Smooth muscle cell (in vitro differentiated cells): ENCODE data around the gene ITGB8. TPM values are rescaled to one million over a fixed set of nuclear protein-coding genes. Genes with fewer than 3 reads are reported as not detected.
A peak's percentile ranks its signal among the peaks of the same experiment; 100 is the strongest.

Source experiments
- DNase-seq: peaks from one replicate; lab custom pipeline; 2025; ENCODE audit not compliant: unreplicated experiment; lab: John Stamatoyannopoulos, UW
- H2AFZ ChIP-seq: fragments of 200-600 bp; sonication (generic); 2 replicates; pipeline ENCODE4 v1.6.0; 2016; ENCODE audit warnings: antibody characterized with exemption, low read depth, mild to moderate bottlenecking
- H3F3A ChIP-seq: fragments of 200-600 bp; sonication (generic); 2 replicates; pipeline ENCODE4 v1.6.0; 2017; ENCODE audit warnings: antibody characterized with exemption, low read depth
- H3K27ac ChIP-seq: fragments of 200-600 bp; sonication (generic); 2 replicates; pipeline ENCODE4 v1.5.1; 2016; ENCODE audit warnings: low read depth, mild to moderate bottlenecking
- H3K27me3 ChIP-seq: fragments of 200-600 bp; sonication (generic); 2 replicates; pipeline ENCODE4 v1.6.1; 2016; ENCODE audit warnings: low read depth, mild to moderate bottlenecking
- H3K36me3 ChIP-seq: fragments of 200-600 bp; sonication (generic); 2 replicates; pipeline ENCODE4 v1.5.1; 2016; ENCODE audit warnings: low read depth
- H3K4me1 ChIP-seq: fragments of 200-600 bp; sonication (generic); 2 replicates; pipeline ENCODE4 v1.5.1; 2016; ENCODE audit warnings: low read depth
- H3K4me2 ChIP-seq: fragments of 200-600 bp; sonication (generic); 2 replicates; pipeline ENCODE4 v1.6.0; 2016; ENCODE audit warnings: mild to moderate bottlenecking
- H3K4me3 ChIP-seq: fragments of 200-600 bp; sonication (generic); 2 replicates; pipeline ENCODE4 v1.5.1; 2016; ENCODE audit warnings: mild to moderate bottlenecking
- H3K79me2 ChIP-seq: fragments of 200-600 bp; sonication (generic); 2 replicates; pipeline ENCODE4 v1.6.0; 2016; ENCODE audit warnings: low read depth, mild to moderate bottlenecking
- H3K9ac ChIP-seq: fragments of 200-600 bp; sonication (generic); 2 replicates; pipeline ENCODE4 v1.6.0; 2016; ENCODE audit warnings: low read depth
- H3K9me3 ChIP-seq: fragments of 200-600 bp; sonication (generic); replicated peaks from 2 replicates; pipeline ENCODE4 v1.5.1; 2016; ENCODE audit warnings: low read depth
- H4K20me1 ChIP-seq: fragments of 200-600 bp; sonication (generic); 2 replicates; pipeline ENCODE4 v1.6.0; 2016; ENCODE audit warnings: low read depth
- WGBS: methylation state at CpG from one replicate; pipeline ENCODE4 v1.1.7; 2016; ENCODE audit warnings: low lambda C conversion rate; 5-methylcytosine and 5-hydroxymethylcytosine counted together
- polyA plus RNA-seq: library from polyadenylated mRNA; unstranded; fragments of >200 nt; fragmentation: Nextera tagmentation; extraction: Ambion mirVana; gene quantifications from 2 replicates; pipeline ENCODE4 v1.2.1, GENCODE V29; 2016
- total RNA-seq: library from RNA; depleted of rRNA; stranded (reverse); fragments of >200 nt; gene quantifications from 2 replicates; pipeline ENCODE4 v1.2.3, GENCODE V29; 2014
- TF ChIP-seq, protein P1 (sequence below): fragments of 200-600 bp; sonication (generic); IDR thresholded peaks from 2 replicates; pipeline ENCODE4 v1.5.1; 2017; ENCODE audit warnings: borderline replicate concordance, mild to moderate bottlenecking, antibody characterized with exemption; ENCODE audit not compliant: insufficient read depth, poor library complexity, severe bottlenecking

The ITGB8 gene
- total and polyA plus RNA-seq, 2 experiments from 2014 or later: 0.38 to 10.2 TPM

DNA sequence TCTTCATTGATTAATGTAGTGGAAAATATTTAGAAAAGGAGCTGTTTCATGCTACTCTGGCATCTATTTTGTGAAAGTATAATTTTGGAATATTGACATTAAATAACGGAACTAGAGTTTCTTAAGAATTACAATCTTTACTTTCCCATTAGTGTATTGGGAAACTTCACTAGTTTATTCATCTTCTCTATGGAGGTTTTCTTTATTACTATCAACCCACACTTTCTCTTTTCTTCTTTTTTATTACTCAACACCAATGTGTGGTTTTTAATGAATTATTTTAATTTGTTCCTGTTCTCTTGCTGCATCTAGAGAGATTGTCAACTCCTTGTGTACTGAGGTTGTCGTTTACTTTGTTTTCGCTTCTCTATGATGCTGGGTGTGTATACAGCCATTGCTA lies 20.4 kb upstream of the ITGB8 start:
- Histone ChIP-seq H3K27me3 (no peaks in the 10 kb centered on the region), H2AFZ (no peak overlapping the region), H3K4me2 (no peak overlapping the region), H3K4me1 (no peaks in the 10 kb centered on the region), H3K36me3 (no peaks in the 10 kb centered on the region), H3K9ac (no peak overlapping the region), H3K27ac (no peak overlapping the region), H4K20me1 (no peaks in the 10 kb centered on the region), H3F3A (no peaks in the 10 kb centered on the region), H3K9me3 (no peaks in the 10 kb centered on the region), H3K4me3 (no peak overlapping the region), H3K79me2 (no peaks in the 10 kb centered on the region)
- TF ChIP-seq, protein P1, sequence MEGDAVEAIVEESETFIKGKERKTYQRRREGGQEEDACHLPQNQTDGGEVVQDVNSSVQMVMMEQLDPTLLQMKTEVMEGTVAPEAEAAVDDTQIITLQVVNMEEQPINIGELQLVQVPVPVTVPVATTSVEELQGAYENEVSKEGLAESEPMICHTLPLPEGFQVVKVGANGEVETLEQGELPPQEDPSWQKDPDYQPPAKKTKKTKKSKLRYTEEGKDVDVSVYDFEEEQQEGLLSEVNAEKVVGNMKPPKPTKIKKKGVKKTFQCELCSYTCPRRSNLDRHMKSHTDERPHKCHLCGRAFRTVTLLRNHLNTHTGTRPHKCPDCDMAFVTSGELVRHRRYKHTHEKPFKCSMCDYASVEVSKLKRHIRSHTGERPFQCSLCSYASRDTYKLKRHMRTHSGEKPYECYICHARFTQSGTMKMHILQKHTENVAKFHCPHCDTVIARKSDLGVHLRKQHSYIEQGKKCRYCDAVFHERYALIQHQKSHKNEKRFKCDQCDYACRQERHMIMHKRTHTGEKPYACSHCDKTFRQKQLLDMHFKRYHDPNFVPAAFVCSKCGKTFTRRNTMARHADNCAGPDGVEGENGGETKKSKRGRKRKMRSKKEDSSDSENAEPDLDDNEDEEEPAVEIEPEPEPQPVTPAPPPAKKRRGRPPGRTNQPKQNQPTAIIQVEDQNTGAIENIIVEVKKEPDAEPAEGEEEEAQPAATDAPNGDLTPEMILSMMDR: no peak
- DNase-seq: no peak
- WGBS: 95% methylated on average over 3 of the region's 3 CpGs

GRCh38 chr7:20310963-20311742 lies 19.5 kb upstream of the ITGB8 start:
- H3K4me1 ChIP-seq: no peaks in the 10 kb centered on the region
- no peak overlapping the region for H3K4me3 ChIP-seq
- H3K36me3 ChIP-seq: no peaks in the 10 kb centered on the region
- H2AFZ ChIP-seq: peak overlapping the region; percentile 4
- no peak overlapping the region for H3K4me2 ChIP-seq
- H4K20me1 ChIP-seq: no peaks in the 10 kb centered on the region
- H3K79me2 ChIP-seq: no peaks in the 10 kb centered on the region
- no peak overlapping the region for H3K27ac ChIP-seq
- no peak for DNase-seq
- no peaks in the 10 kb centered on the region for H3K27me3 ChIP-seq
- TF ChIP-seq, protein P1: peak; percentile 56
- H3K9ac ChIP-seq: no peak overlapping the region
- WGBS: 66% methylated on average over 3 of the region's 3 CpGs
- no peaks in the 10 kb centered on the region for H3K9me3 ChIP-seq
- H3F3A ChIP-seq: no peaks in the 10 kb centered on the region

DNA sequence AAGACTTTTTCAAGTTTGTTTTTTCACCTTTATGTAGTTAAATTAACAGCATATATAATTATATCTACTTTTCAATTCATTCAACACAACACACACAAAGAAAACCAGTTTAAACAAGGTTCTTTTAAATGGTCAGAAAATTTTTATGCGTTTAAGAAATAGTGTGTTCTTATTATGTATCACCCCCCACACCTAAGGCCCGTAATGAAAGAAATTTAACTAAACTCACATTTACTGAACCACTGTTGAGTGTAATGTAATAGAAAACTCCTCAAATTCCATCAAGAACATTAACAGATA lies 19.0 kb upstream of the ITGB8 start:
- no peak overlapping the region for H3K9ac ChIP-seq
- H3K4me2 ChIP-seq: no peak overlapping the region
- no peaks in the 10 kb centered on the region for H3K36me3 ChIP-seq
- 84% methylated on average over 2 of the region's 2 CpGs for WGBS
- H3F3A ChIP-seq: no peaks in the 10 kb centered on the region
- H3K4me3 ChIP-seq: no peak overlapping the region
- H3K9me3 ChIP-seq: no peaks in the 10 kb centered on the region
- no peaks in the 10 kb centered on the region for H3K79me2 ChIP-seq
- no peak for DNase-seq
- no peaks in the 10 kb centered on the region for H3K27me3 ChIP-seq
- H3K27ac ChIP-seq: no peak overlapping the region
- TF ChIP-seq, protein P1: no peak
- H4K20me1 ChIP-seq: no peaks in the 10 kb centered on the region
- no peaks in the 10 kb centered on the region for H3K4me1 ChIP-seq
- H2AFZ ChIP-seq: no peak overlapping the region

DNA sequence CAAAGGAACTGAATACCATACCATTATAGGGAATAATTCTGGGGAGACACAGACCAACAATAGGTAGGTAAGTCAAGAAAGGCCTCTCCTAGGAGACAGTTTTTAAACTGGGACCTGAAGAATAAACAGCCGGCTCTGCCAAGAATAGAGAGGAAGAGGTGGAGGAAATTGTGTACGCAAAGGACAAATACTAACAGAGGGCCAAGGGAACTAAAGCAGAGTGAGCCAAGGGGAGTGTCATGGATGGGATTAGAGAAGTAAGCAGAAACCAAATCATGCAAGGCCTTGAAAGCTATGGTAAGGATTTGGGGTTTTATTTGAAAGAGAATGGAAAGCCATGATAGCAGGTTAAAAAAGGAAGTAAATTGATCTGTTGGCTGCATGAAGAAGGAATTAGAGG lies 18.1 kb upstream of the ITGB8 start:
- TF ChIP-seq, protein P1: no peak
- no peak overlapping the region for H3K9ac ChIP-seq
- H3K36me3 ChIP-seq: no peaks in the 10 kb centered on the region
- no peaks in the 10 kb centered on the region for H3K9me3 ChIP-seq
- H3K4me2 ChIP-seq: no peak overlapping the region
- H3K79me2 ChIP-seq: no peaks in the 10 kb centered on the region
- no peaks in the 10 kb centered on the region for H4K20me1 ChIP-seq
- no peaks in the 10 kb centered on the region for H3F3A ChIP-seq
- H3K4me1 ChIP-seq: no peaks in the 10 kb centered on the region
- H3K27ac ChIP-seq: no peak overlapping the region
- no peak overlapping the region for H2AFZ ChIP-seq
- no peak for DNase-seq
- no peaks in the 10 kb centered on the region for H3K27me3 ChIP-seq
- 93% methylated on average over 2 of the region's 2 CpGs for WGBS
- H3K4me3 ChIP-seq: no peak overlapping the region
